GM23248 (cell line): ENCODE data around the gene IGF1R. TPM values are rescaled to one million over a fixed set of nuclear protein-coding genes. Genes with fewer than 3 reads are reported as not detected.

Source experiments
- DNase-seq: peaks from one replicate; pipeline ENCODE4 v3.0.0-alpha.2; 2015
- H2AFZ ChIP-seq: fragments of 200-600 bp; sonication (generic); 2 replicates; pipeline ENCODE4 v1.6.1; 2016; ENCODE audit warnings: antibody characterized with exemption
- H3F3A ChIP-seq: fragments of 200-600 bp; sonication (generic); 2 replicates; pipeline ENCODE4 v1.6.1; 2016; ENCODE audit warnings: mild to moderate bottlenecking, antibody characterized with exemption, mixed run types; ENCODE audit not compliant: insufficient read depth
- H3K27ac ChIP-seq: fragments of 200-600 bp; sonication (generic); 2 replicates; pipeline ENCODE4 v1.5.1; 2016; ENCODE audit warnings: mild to moderate bottlenecking
- H3K27me3 ChIP-seq: fragments of 200-600 bp; sonication (generic); replicated peaks from 2 replicates; pipeline ENCODE4 v1.6.1; 2016; ENCODE audit warnings: mild to moderate bottlenecking; ENCODE audit not compliant: insufficient read depth
- H3K36me3 ChIP-seq: fragments of 200-600 bp; sonication (generic); 2 replicates; pipeline ENCODE4 v1.6.1; 2016; ENCODE audit warnings: low read depth, mild to moderate bottlenecking
- H3K4me1 ChIP-seq: fragments of 200-600 bp; sonication (generic); 2 replicates; pipeline ENCODE4 v1.6.1; 2016; ENCODE audit warnings: mild to moderate bottlenecking; ENCODE audit not compliant: insufficient read depth
- H3K4me2 ChIP-seq: fragments of 200-600 bp; sonication (generic); one replicate; pipeline ENCODE4 v1.6.1; 2016; ENCODE audit warnings: mild to moderate bottlenecking; ENCODE audit not compliant: unreplicated experiment
- H3K4me3 ChIP-seq: fragments of 200-600 bp; sonication (generic); 2 replicates; pipeline ENCODE4 v1.5.1; 2016; ENCODE audit warnings: mild to moderate bottlenecking
- H3K79me2 ChIP-seq: fragments of 200-600 bp; sonication (generic); 2 replicates; pipeline ENCODE4 v1.6.1; 2016; ENCODE audit warnings: mild to moderate bottlenecking; ENCODE audit not compliant: insufficient read depth
- H3K9ac ChIP-seq: fragments of 200-600 bp; sonication (generic); 2 replicates; pipeline ENCODE4 v1.6.1; 2016; ENCODE audit warnings: mild to moderate bottlenecking
- H3K9me2 ChIP-seq: fragments of 200-600 bp; sonication (generic); 2 replicates; pipeline ENCODE4 v1.6.1; 2016; ENCODE audit warnings: mixed run types, mild to moderate bottlenecking, moderate library complexity; ENCODE audit not compliant: insufficient read depth
- H3K9me3 ChIP-seq: fragments of 200-600 bp; sonication (generic); one replicate; pipeline ENCODE4 v1.6.1; 2017; ENCODE audit warnings: low read depth
- H4K20me1 ChIP-seq: fragments of 200-600 bp; sonication (generic); 2 replicates; pipeline ENCODE4 v1.6.0; 2016; ENCODE audit not compliant: insufficient read depth
- EZH2 ChIP-seq: fragments of 200-600 bp; sonication (generic); IDR thresholded peaks from 2 replicates; pipeline ENCODE4 v1.6.1; 2018; ENCODE audit warnings: antibody characterized with exemption, mild to moderate bottlenecking; ENCODE audit not compliant: insufficient read depth, poor library complexity, severe bottlenecking
- EZH2phosphoT487 ChIP-seq: fragments of 200-600 bp; sonication (generic); IDR thresholded peaks from 2 replicates; pipeline ENCODE4 v1.6.1; 2018; ENCODE audit warnings: antibody characterized with exemption, moderate library complexity, mild to moderate bottlenecking, low read depth; ENCODE audit not compliant: insufficient read depth
- WGBS, 2 experiments: methylation state at CpG; one replicate each; pipeline ENCODE4 v1.1.6; 2015 to 2017; ENCODE audit warnings: low lambda C conversion rate in 2 of 2, low coverage in 1 of 2; ENCODE audit errors: missing lambda C conversion rate in 2 of 2; 5-methylcytosine and 5-hydroxymethylcytosine counted together
- in situ Hi-C: fragments of 300-500 bp; cut with MboI; formaldehyde crosslinking; loops from 2 replicates; pipeline ENCODE4 v1.15.0; 2020
- polyA plus RNA-seq: library from polyadenylated mRNA; unstranded; fragments of >200 nt; fragmentation: Nextera tagmentation; extraction: Ambion mirVana; gene quantifications from 2 replicates; pipeline ENCODE4 v1.2.1, GENCODE V29; 2016
- total RNA-seq: library from RNA; depleted of rRNA; stranded (reverse); fragments of >200 nt; shearing (Covaris generic); gene quantifications from 2 replicates; pipeline ENCODE4 v1.2.3, GENCODE V29; 2014

The IGF1R gene
- total and polyA plus RNA-seq, 2 experiments from 2014 or later = 22.0 to 48.6 TPM

DNA sequence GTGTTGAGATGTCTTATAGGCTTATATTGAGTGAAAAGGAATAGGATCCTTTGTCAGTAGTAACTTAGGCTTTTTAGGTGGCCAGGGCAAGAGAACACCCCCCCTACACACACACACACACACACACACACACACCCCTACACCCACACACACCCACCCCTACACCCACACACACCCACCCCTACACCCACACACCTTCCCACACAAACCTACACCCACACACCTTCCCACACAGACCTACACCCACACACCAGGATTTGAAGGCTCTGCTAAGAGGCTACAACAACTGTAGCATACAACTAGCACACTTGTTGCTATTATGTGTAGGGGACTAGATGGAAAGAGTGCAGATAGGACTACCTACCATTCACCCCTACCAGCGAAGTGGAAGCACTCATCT lies 186.6 kb downstream of the IGF1R start:
- no peaks in the 10 kb centered on the region for H3F3A ChIP-seq

DNA sequence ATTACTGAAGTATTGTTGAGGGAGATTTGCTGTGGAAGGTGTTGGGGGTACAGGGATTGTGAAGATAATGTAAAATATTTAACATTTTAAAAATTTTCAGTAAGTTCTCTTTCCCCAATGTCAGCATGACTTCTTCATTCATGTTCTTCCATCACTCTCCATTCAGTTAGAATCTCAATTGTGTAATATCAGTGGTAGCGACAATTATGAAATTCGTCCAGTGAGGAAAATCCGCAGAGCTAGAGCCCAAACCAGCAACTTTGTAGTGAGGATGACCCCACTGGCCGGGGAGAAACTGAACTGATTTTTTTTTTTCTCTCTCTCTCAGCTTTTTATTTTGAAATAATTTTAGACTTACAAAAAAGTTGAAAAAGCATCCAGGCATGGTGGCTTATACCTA lies 187.5 kb downstream of the IGF1R start:
- no peak overlapping the region for H3K4me2 ChIP-seq
- no peaks in the 10 kb centered on the region for H3K9me3 ChIP-seq
- H3K36me3 ChIP-seq = peaks cover 8% of the 10 kb centered on the region
- no peaks in the 10 kb centered on the region for H3K27me3 ChIP-seq
- no peak for DNase-seq
- H3K9ac ChIP-seq = no peak overlapping the region
- WGBS, 2 experiments = 95 to 97% methylated on average over 4 of the region's 4 CpGs
- H3K4me1 ChIP-seq = no peaks in the 10 kb centered on the region
- H3K4me3 ChIP-seq = no peak overlapping the region
- H3F3A ChIP-seq = no peaks in the 10 kb centered on the region
- H3K79me2 ChIP-seq = peaks cover 100% of the 10 kb centered on the region
- H3K9me2 ChIP-seq = no peaks in the 10 kb centered on the region
- TF ChIP-seq EZH2 (no peak), EZH2phosphoT487 (no peak)
- H3K27ac ChIP-seq = no peak overlapping the region
- no peak overlapping the region for H2AFZ ChIP-seq
- no peaks in the 10 kb centered on the region for H4K20me1 ChIP-seq
- in situ Hi-C loops = no loop called here

More for the DNA sequence above, 186.6 kb downstream of the IGF1R start:
- WGBS, 2 experiments = 100% methylated on average over 1 of the region's 1 CpG
- Histone ChIP-seq H3K4me3 (no peak overlapping the region), H3K9me2 (no peaks in the 10 kb centered on the region), H2AFZ (no peak overlapping the region), H4K20me1 (no peaks in the 10 kb centered on the region), H3K27me3 (no peaks in the 10 kb centered on the region), H3K4me2 (no peak overlapping the region), H3K9me3 (no peaks in the 10 kb centered on the region), H3K9ac (no peak overlapping the region), H3K27ac (no peak overlapping the region), H3K36me3 (peaks cover 15% of the 10 kb centered on the region), H3K4me1 (no peaks in the 10 kb centered on the region), H3K79me2 (peaks cover 100% of the 10 kb centered on the region)
- no peak for DNase-seq
- TF ChIP-seq EZH2phosphoT487 (no peak), EZH2 (no peak)
- in situ Hi-C loops = no loop called here

DNA sequence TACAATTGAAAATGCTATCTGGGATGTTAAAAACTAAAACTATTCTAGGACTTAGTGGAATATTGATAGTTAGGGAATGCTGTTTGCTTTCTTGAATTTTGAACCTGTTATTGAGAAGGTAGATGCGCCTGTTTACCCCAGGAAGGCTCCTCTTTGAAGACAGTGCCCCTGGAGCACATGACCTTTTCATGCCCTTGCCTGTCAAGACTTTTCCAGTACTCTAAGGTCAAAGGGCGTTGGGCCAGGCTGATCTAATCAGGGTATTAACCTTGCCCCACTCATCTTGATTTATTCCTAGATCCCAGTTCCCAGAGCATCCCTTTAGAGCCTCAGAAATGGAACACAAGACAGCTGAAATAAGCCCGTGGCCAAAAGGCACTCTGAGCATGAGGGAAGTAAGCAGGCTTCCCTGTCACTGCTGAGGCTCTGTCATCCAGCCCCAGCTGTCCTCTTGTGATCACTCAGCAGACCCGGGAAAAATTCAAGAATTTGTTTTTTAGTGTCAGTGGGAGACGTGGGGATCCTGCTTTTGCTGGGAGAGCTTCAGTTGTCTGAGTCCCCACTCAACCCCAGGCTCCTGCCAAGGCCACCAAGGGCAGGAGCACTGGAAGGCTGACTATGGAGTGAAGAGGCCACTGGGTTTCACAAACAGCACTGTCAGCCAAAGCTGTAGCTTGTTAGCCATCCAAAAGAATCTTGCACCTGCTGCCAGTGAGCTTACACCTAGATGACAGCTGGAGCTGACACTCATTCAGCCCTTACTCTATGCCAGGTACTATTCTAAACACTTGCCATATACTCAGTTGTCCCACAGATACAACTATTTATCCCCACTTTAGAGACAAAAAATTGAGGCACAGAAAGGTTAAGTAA lies 190.3 kb downstream of the IGF1R start:
- Histone ChIP-seq H4K20me1 (no peaks in the 10 kb centered on the region; the same call in 1 of the 2 replicates), H3K36me3 (no peaks in the 10 kb centered on the region), H2AFZ (no peak overlapping the region), H3K9me2 (no peaks in the 10 kb centered on the region), H3K9ac (no peak overlapping the region), H3K9me3 (no peaks in the 10 kb centered on the region), H3K4me3 (no peak overlapping the region), H3K4me2 (no peak overlapping the region), H3K79me2 (peaks cover 100% of the 10 kb centered on the region), H3K27ac (no peak overlapping the region), H3F3A (peaks cover 6% of the 10 kb centered on the region; the same call in 1 of the 2 replicates), H3K4me1 (peaks cover 8% of the 10 kb centered on the region), H3K27me3 (no peaks in the 10 kb centered on the region)
- WGBS, 2 experiments = 81 to 82% methylated on average over 5 of the region's 5 CpGs
- TF ChIP-seq EZH2 = no peak
- TF ChIP-seq EZH2phosphoT487 = no peak
- in situ Hi-C loops = no loop called here
- no peak for DNase-seq

GRCh38 chr15:98840053-98840452 lies 191.7 kb downstream of the IGF1R start:
- Histone ChIP-seq H3K9ac (no peak overlapping the region), H4K20me1 (peaks cover 8% of the 10 kb centered on the region; the same call in 1 of the 2 replicates), H3K27me3 (no peaks in the 10 kb centered on the region), H3K36me3 (no peaks in the 10 kb centered on the region), H3K4me3 (no peak overlapping the region), H2AFZ (no peak overlapping the region), H3K9me3 (no peaks in the 10 kb centered on the region), H3K4me1 (peaks cover 8% of the 10 kb centered on the region), H3K27ac (no peak overlapping the region), H3K9me2 (no peaks in the 10 kb centered on the region), H3F3A (peaks cover 20% of the 10 kb centered on the region), H3K79me2 (peaks cover 100% of the 10 kb centered on the region), H3K4me2 (no peak overlapping the region)
- TF ChIP-seq EZH2 (no peak), EZH2phosphoT487 (no peak)
- in situ Hi-C loops = loop anchor here (10.0 kb wide), 1 partner anchor 185 kb away; no protein-coding TSS in a partner anchor
- DNase-seq = no peak
- WGBS, 2 experiments = 72 to 78% methylated on average over 5 of the region's 5 CpGs
